Breast epithelium (tissue), 3 donors: ENCODE data around the gene TTC12.

ENCODE experiments used
- POLR2A ChIP-seq: fragments of 450-650 bp; IDR thresholded peaks from one replicate; pipeline ENCODE4 v1.6.1; 2016; ENCODE audit warnings: antibody characterized with exemption, mild to moderate bottlenecking, moderate library complexity
- POLR2AphosphoS5 ChIP-seq, 3 donors: sonication (generic); formaldehyde crosslinking; IDR thresholded peaks; one replicate each; pipeline ENCODE4 v1.6.1; 2017; ENCODE audit warnings: antibody characterized with exemption in 3 of 3
- TF ChIP-seq, protein P1 (sequence below), 3 donors: fragments of 450-650 bp; IDR thresholded peaks; one replicate each; pipeline ENCODE4 v1.5.1; 2016 to 2017; ENCODE audit warnings: antibody characterized with exemption in 3 of 3, mild to moderate bottlenecking in 3 of 3, moderate library complexity in 3 of 3

- TF ChIP-seq, protein P1, sequence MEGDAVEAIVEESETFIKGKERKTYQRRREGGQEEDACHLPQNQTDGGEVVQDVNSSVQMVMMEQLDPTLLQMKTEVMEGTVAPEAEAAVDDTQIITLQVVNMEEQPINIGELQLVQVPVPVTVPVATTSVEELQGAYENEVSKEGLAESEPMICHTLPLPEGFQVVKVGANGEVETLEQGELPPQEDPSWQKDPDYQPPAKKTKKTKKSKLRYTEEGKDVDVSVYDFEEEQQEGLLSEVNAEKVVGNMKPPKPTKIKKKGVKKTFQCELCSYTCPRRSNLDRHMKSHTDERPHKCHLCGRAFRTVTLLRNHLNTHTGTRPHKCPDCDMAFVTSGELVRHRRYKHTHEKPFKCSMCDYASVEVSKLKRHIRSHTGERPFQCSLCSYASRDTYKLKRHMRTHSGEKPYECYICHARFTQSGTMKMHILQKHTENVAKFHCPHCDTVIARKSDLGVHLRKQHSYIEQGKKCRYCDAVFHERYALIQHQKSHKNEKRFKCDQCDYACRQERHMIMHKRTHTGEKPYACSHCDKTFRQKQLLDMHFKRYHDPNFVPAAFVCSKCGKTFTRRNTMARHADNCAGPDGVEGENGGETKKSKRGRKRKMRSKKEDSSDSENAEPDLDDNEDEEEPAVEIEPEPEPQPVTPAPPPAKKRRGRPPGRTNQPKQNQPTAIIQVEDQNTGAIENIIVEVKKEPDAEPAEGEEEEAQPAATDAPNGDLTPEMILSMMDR (IDR thresholded peaks at IDR 0.05), result no peak
- TF ChIP-seq POLR2A (no peak), POLR2AphosphoS5 (IDR thresholded peaks at IDR 0.05) (no peak)
Observed at GRCh38 chr11:113286509-113287497, 27.6 kb upstream of the TTC12 start.
